NOMO-1 treated with DMSO at 0.1 percent for 48 hours (cell line): ENCODE measurements around the gene NDST1.

Experiments used
- DNase-seq: peaks from one replicate; lab custom pipeline; 2025; ENCODE audit not compliant: unreplicated experiment; lab: John Stamatoyannopoulos, UW

Gene NDST1

GRCh38 chr5:150561571-150562275 is 53.8 kb downstream of the NDST1 start:
- no peak for DNase-seq

DNA sequence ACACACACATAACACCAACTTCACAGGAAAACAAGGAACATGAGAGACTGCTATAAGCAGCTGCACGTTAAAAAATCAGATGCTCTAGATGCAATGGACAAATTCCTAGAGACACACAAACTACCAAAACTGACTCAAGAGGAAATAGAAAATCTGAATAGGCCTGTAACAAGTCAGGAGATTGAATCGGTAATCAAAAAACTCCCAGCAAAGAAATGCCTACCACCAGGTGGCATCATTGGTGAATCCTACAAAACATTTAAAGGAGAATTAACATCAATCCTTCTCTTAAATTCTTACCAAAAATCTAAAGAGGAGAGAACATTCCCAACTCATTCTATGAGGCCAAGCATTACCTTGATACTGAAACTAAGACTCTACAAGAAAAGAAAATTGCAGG is 54.9 kb downstream of the NDST1 start:
- DNase-seq: peak; percentile 52

- no peak for DNase-seq
These were observed 57.9 kb downstream of the NDST1 start for GRCh38 chr5:150565868-150566267.

GRCh38 chr5:150567031-150567717 is 59.2 kb downstream of the NDST1 start:
- peak; percentile 66 for DNase-seq

GRCh38 chr5:150568663-150569062 is 60.7 kb downstream of the NDST1 start:
- DNase-seq: no peak

GRCh38 chr5:150570333-150570732 is 62.4 kb downstream of the NDST1 start:
- no peak for DNase-seq

GRCh38 chr5:150571836-150572235 is 63.9 kb downstream of the NDST1 start:
- no peak for DNase-seq

DNA sequence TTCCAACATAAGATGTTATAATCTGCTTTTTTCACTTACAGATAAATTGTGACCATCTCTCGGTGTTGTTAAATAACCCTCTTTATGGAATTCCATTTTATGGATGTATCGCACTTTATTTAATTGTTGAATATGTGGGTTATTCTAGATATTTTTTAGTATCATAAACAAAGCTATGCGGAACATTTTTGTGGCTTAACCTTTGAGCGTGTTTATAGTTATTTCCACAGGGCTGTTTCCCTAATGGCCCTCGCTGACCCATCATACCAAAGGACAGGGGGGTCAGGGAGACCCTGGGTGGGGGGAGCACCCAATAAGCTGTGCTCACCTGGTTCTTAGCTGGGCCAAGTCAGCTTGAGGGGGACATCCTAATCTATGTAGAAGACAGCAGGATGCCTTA is 65.3 kb downstream of the NDST1 start:
- no peak for DNase-seq

GRCh38 chr5:150573867-150574817 is 66.2 kb downstream of the NDST1 start:
- DNase-seq: no peak

DNA sequence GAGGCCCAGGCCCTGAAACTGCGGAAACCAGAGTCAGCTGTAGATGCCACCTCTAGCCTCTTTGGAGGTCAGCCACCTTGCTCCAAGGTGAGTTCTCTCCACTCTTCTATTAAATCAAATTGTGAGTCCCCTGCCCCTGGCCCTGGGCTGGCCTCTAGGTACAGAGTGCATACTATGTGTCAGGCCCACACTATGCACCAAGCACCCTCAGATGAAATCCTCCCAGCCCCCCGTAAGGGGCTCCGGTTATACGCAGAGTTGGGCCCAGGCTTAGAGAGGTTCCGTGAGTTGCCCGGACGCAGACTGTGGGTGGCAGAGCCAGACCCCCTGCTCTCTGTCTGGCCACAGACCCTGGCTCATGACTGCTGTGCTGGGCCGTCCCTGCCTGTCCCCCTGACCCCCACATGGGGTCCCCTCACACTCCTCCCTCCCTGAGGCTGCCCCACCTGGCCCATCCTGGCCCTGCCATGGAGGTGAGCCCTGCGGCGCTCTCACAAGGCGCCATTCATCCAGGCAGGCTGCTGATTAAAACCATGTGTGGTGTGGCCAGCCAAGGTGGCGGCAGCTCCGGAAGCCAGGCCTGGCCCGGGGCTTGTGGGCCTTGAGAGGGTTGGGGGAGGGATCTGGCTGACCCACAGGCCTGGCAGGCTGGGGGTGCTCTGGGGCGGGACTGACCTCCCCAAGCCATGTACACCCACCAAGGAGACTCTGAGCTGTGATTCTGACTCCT is 67.1 kb downstream of the NDST1 start:
- DNase-seq: no peak

GRCh38 chr5:150575745-150576448 is 68.0 kb downstream of the NDST1 start:
- DNase-seq: no peak

DNA sequence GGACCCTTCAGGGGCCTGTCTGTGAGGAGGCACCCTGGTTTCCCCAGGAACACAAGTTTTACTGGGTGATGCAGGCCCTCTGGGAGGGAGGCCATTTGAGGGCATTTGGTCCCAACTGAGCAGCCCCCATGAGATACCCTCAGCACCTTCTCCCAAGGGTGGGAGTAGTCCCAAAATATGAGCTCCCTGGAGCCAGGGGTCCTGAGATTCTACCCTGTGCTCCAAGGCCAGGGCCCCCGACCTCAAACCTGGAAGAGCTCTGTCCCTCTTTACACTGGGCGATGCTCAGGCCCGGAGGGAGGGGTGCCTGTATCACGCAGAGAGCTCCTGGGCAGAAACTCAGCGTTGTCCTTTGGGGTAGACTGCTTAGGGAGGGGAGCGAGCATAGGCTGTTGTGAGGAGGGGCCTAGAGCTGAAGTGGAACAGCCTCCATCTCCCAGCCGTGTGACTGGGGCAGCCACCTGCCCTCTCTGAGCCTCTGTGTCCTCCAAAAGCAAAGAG is 68.6 kb downstream of the NDST1 start:
- no peak for DNase-seq

GRCh38 chr5:150577378-150578139 is 69.6 kb downstream of the NDST1 start:
- no peak for DNase-seq

GRCh38 chr5:150578781-150579461 is 71.0 kb downstream of the NDST1 start:
- no peak for DNase-seq

- DNase-seq: no peak
These were observed 71.8 kb downstream of the NDST1 start for GRCh38 chr5:150579462-150580400.

DNA sequence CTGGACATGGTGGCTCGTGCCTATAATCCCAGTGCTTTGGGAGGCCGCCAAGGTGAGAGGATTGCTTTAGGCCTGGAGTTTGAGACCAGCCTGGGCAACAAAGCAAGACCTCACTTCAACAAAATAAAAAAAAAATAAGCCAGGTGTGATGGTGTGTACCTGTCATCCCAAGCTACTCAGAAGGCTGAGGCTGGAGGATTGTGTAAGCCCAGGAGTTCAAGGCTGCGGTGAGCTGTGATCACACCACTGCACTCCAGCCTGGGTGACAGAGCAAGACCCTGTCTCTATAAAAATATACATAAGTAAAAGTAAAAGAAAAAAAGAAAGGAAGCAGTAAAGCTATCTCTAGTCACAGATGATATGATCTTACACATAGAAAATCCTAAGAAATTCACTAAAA is 73.0 kb downstream of the NDST1 start:
- DNase-seq: no peak

GRCh38 chr5:150582241-150583109 is 74.5 kb downstream of the NDST1 start:
- DNase-seq: no peak
